Mammary epithelial cell (primary cell): ENCODE data around the gene SULT2A1.

Source experiments
- EZH2 ChIP-seq: IDR thresholded peaks from 2 replicates; pipeline ENCODE4 v1.6.1; 2012; ENCODE audit warnings: low read length, inconsistent platforms, borderline replicate concordance
- TF ChIP-seq, protein P1 (sequence below), 2 donors: IDR thresholded peaks in 1 of 2; conservative IDR thresholded peaks in 1 of 2; 2 replicates each; pipeline ENCODE4 v1.5.1; 2011 to 2012; ENCODE audit warnings: inconsistent platforms in 2 of 2, low read length in 2 of 2, mild to moderate bottlenecking in 2 of 2, control low read depth in 1 of 2, low read depth in 1 of 2; ENCODE audit not compliant: insufficient read depth in 1 of 2; ENCODE audit errors: extremely low read depth in 1 of 2

DNA sequence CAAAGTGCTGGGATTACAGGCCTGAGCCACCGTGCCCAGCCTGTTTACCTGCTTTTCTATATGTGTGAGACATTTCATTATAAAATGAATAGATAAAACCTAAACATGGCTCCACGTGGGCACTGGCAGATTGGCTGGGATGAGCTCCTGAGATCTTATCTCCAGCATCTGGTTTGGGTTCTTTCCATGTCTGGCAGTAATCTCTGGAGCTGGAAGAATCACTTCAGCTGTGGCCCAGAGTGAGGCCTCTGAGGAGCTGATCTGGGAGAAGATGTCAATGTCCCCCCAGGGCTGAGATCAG is 5.5 kb upstream of the SULT2A1 start:
- TF ChIP-seq, protein P1, sequence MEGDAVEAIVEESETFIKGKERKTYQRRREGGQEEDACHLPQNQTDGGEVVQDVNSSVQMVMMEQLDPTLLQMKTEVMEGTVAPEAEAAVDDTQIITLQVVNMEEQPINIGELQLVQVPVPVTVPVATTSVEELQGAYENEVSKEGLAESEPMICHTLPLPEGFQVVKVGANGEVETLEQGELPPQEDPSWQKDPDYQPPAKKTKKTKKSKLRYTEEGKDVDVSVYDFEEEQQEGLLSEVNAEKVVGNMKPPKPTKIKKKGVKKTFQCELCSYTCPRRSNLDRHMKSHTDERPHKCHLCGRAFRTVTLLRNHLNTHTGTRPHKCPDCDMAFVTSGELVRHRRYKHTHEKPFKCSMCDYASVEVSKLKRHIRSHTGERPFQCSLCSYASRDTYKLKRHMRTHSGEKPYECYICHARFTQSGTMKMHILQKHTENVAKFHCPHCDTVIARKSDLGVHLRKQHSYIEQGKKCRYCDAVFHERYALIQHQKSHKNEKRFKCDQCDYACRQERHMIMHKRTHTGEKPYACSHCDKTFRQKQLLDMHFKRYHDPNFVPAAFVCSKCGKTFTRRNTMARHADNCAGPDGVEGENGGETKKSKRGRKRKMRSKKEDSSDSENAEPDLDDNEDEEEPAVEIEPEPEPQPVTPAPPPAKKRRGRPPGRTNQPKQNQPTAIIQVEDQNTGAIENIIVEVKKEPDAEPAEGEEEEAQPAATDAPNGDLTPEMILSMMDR (conservative IDR thresholded peaks at IDR 0.05 in 1 of 2, IDR thresholded peaks at IDR 0.05 in 1 of 2; ENCODE audit: extremely low read depth in 1 of 2, insufficient read depth in 1 of 2, low read depth in 1 of 2, low read length in 2 of 2): no peak
- TF ChIP-seq EZH2: no peak
